Liver (tissue), 9 donors: ENCODE results near the gene HIPK2. TPM values are rescaled to one million over a fixed set of nuclear protein-coding genes. Genes with fewer than 3 reads are reported as not detected.

Source experiments
- DNase-seq: peaks from one replicate; pipeline ENCODE4 v3.0.0-alpha.2; 2017; ENCODE audit warnings: low spot score
- H3K27ac ChIP-seq, 2 donors: one replicate each; pipeline ENCODE4 v1.7.0; 2013; ENCODE audit warnings: inconsistent platforms in 2 of 2, low read length in 2 of 2, control low read depth in 1 of 2, low read depth in 1 of 2, mild to moderate bottlenecking in 1 of 2
- H3K27me3 ChIP-seq, 4 donors: one replicate each; pipeline versions ENCODE4 v1.6.1 to v1.7.0; 2013; ENCODE audit warnings: low read length in 3 of 4, inconsistent platforms in 1 of 4, mild to moderate bottlenecking in 1 of 4, moderate library complexity in 1 of 4; ENCODE audit not compliant: control insufficient read depth in 4 of 4, insufficient read depth in 4 of 4
- H3K36me3 ChIP-seq, 4 donors: one replicate each; pipeline versions ENCODE4 v1.6.1 to v1.7.0; 2013; ENCODE audit warnings: low read length in 3 of 4, mild to moderate bottlenecking in 3 of 4, low read depth in 1 of 4, moderate library complexity in 1 of 4; ENCODE audit not compliant: control insufficient read depth in 4 of 4, insufficient read depth in 3 of 4
- H3K4me1 ChIP-seq, 4 donors: one replicate each; pipeline versions ENCODE4 v1.6.1 to v1.7.0; 2013; ENCODE audit warnings: low read length in 3 of 4, mild to moderate bottlenecking in 3 of 4, moderate library complexity in 1 of 4; ENCODE audit not compliant: control insufficient read depth in 4 of 4, insufficient read depth in 4 of 4
- H3K4me3 ChIP-seq, 3 donors: one replicate each; pipeline versions ENCODE4 v1.6.1 to v1.7.0; 2013; ENCODE audit warnings: low read length in 3 of 3, control low read depth in 1 of 3, low read depth in 1 of 3, mild to moderate bottlenecking in 1 of 3
- H3K9ac ChIP-seq, 2 donors: one replicate each; pipeline ENCODE4 v1.7.0; 2013; ENCODE audit warnings: low read length in 2 of 2, mild to moderate bottlenecking in 2 of 2, moderate library complexity in 2 of 2, control low read depth in 1 of 2, low read depth in 1 of 2
- H3K9me3 ChIP-seq, 4 donors: one replicate each; pipeline versions ENCODE4 v1.6.1 to v1.7.0; 2013; ENCODE audit warnings: low read length in 3 of 4; ENCODE audit not compliant: control insufficient read depth in 4 of 4
- ATF3 ChIP-seq: IDR thresholded peaks from 2 replicates; pipeline ENCODE4 v1.6.1; 2016; ENCODE audit warnings: antibody characterized with exemption
- CTCF ChIP-seq: fragments of 150-350 bp; IDR thresholded peaks from 2 replicates; pipeline ENCODE4 v1.5.1; 2017; ENCODE audit warnings: improper control_type of control experiment, low read depth, low read length; ENCODE audit not compliant: missing input control
- EGR1 ChIP-seq, 2 donors: IDR thresholded peaks; 2 replicates each; pipeline ENCODE4 v1.6.1; 2016 to 2018; ENCODE audit warnings: antibody characterized with exemption in 2 of 2, low read depth in 2 of 2
- FOXA1 ChIP-seq: IDR thresholded peaks from 2 replicates; pipeline ENCODE4 v1.6.1; 2016; ENCODE audit warnings: antibody characterized with exemption
- FOXA2 ChIP-seq: IDR thresholded peaks from 2 replicates; pipeline ENCODE4 v1.6.1; 2016; ENCODE audit warnings: antibody characterized with exemption
- GABPA ChIP-seq, 2 donors: IDR thresholded peaks in 1 of 2; conservative IDR thresholded peaks in 1 of 2; 2 replicates each; pipeline ENCODE4 v1.6.1; 2016; ENCODE audit warnings: antibody characterized with exemption in 2 of 2, mild to moderate bottlenecking in 1 of 2, moderate library complexity in 1 of 2
- HNF4A ChIP-seq, 2 donors: conservative IDR thresholded peaks; 2 replicates each; pipeline ENCODE4 v1.6.1; 2016; ENCODE audit warnings: antibody characterized with exemption in 2 of 2, mild to moderate bottlenecking in 2 of 2
- HNF4G ChIP-seq: IDR thresholded peaks from 2 replicates; pipeline ENCODE4 v1.6.1; 2016; ENCODE audit warnings: antibody characterized with exemption
- JUND ChIP-seq, 2 donors: IDR thresholded peaks; 2 replicates each; pipeline ENCODE4 v1.6.1; 2016; ENCODE audit warnings: antibody characterized with exemption in 2 of 2
- MAX ChIP-seq: IDR thresholded peaks from 2 replicates; pipeline ENCODE4 v1.6.1; 2016; ENCODE audit warnings: antibody characterized with exemption
- NR2F2 ChIP-seq: IDR thresholded peaks from 2 replicates; pipeline ENCODE4 v1.6.1; 2016; ENCODE audit warnings: antibody characterized with exemption
- RAD21 ChIP-seq, 2 donors: IDR thresholded peaks; 2 replicates each; pipeline ENCODE4 v1.6.1; 2016; ENCODE audit warnings: antibody characterized with exemption in 2 of 2, mild to moderate bottlenecking in 2 of 2
- REST ChIP-seq: IDR thresholded peaks from 2 replicates; pipeline ENCODE4 v1.6.1; 2016; ENCODE audit warnings: antibody characterized with exemption, mild to moderate bottlenecking
- TAF1 ChIP-seq: conservative IDR thresholded peaks from 2 replicates; pipeline ENCODE4 v1.6.1; 2016; ENCODE audit warnings: antibody characterized with exemption, mild to moderate bottlenecking
- YY1 ChIP-seq: IDR thresholded peaks from 2 replicates; pipeline ENCODE4 v1.6.1; 2016; ENCODE audit warnings: antibody characterized with exemption, mild to moderate bottlenecking
- ZBTB33 ChIP-seq: IDR thresholded peaks from 2 replicates; pipeline ENCODE4 v1.6.1; 2016; ENCODE audit warnings: antibody characterized with exemption
- WGBS: extraction: QIAGEN DNeasy Blood & Tissue Kit; methylation state at CpG from one replicate; pipeline ENCODE4 v1.1.7; 2013; 5-methylcytosine and 5-hydroxymethylcytosine counted together
- polyA plus RNA-seq, 2 donors: library from polyadenylated mRNA; stranded (reverse) in 1 of 2; unstranded in 1 of 2; fragments of 200-250 nt in 1 of 2; fragments of >200 nt in 1 of 2; fragmentation: Nextera tagmentation in 1 of 2; extraction: Ambion mirVana in 1 of 2; gene quantifications; one replicate each; pipeline versions ENCODE4 v1.2.1 to v1.2.3, GENCODE V29; 2013 to 2015
- total RNA-seq, 2 donors: library from RNA; depleted of rRNA; stranded (reverse); fragments of >200 nt; gene quantifications; one replicate each; pipeline ENCODE4 v1.2.3, GENCODE V29; 2014
- donor health status: healthy.
- donor health status: healthy.
- donor health status: healthy.
- donor health status: healthy.
- donor health status: healthy.

Gene HIPK2
- total and polyA plus RNA-seq, 4 donors: 13.1 to 48.8 (median 16.6) TPM

- no peak for DNase-seq
- Histone ChIP-seq H3K9ac (no peak overlapping the region), H3K9me3 (no peaks in the 10 kb centered on the region), H3K36me3 (peaks cover 2 to 9% (median 7%) of the 10 kb centered on the region in 4 donors), H3K4me1 (peaks cover 10 to 39% (median 29%) of the 10 kb centered on the region in 4 donors), H3K27me3 (no peaks in the 10 kb centered on the region), H3K27ac (no peak overlapping the region), H3K4me3 (no peak overlapping the region)
- TF ChIP-seq JUND (IDR thresholded peaks at IDR 0.05) (no peak), CTCF (no peak), HNF4G (no peak), RAD21 (IDR thresholded peaks at IDR 0.05) (no peak), ZBTB33 (no peak), TAF1 (no peak), REST (no peak), EGR1 (IDR thresholded peaks at IDR 0.05; ENCODE audit: low read depth in 2 of 2) (no peak), MAX (no peak), ATF3 (no peak), YY1 (no peak), HNF4A (conservative IDR thresholded peaks at IDR 0.05) (no peak), FOXA2 (no peak), FOXA1 (no peak), NR2F2 (no peak), GABPA (IDR thresholded peaks at IDR 0.05 in 1 of 2, conservative IDR thresholded peaks at IDR 0.05 in 1 of 2) (no peak)
- 86% methylated on average over 18 of the region's 18 CpGs for WGBS
Measured at GRCh38 chr7:139699640-139700504, 77.9 kb downstream of the HIPK2 start.
